ENCODE results near the gene TPPP3. TPM values are rescaled to one million over a fixed set of nuclear protein-coding genes. Genes with fewer than 3 reads are reported as not detected.

TPPP3 gene
- polyA plus RNA-seq, 3 donors, result 63.1 to 123 (median 78.6) TPM

- no peak overlapping the region for H3K27ac Mint-ChIP-seq
- Histone ChIP-seq H3K36me3 (replicated peaks in 1 of 2; ENCODE audit: control insufficient read depth in 1 of 2, insufficient read depth in 2 of 2, low read length in 2 of 2) (no peaks in the 10 kb centered on the region), H3K4me1 (ENCODE audit: control insufficient read depth in 1 of 2, insufficient read depth in 2 of 2, low read length in 2 of 2) (peaks cover 0 to 6% of the 10 kb centered on the region in 2 donors), H3K4me3 (replicated peaks in 1 of 3; ENCODE audit: low read depth in 2 of 3, low read length in 3 of 3) (no peak overlapping the region), H3K9ac (ENCODE audit: insufficient read depth, low read length, poor library complexity, severe bottlenecking) (no peak overlapping the region), H3K27me3 (ENCODE audit: control insufficient read depth in 2 of 2, insufficient read depth in 2 of 2, low read length in 2 of 2) (no peaks in the 10 kb centered on the region), H3K4me2 (replicated peaks; ENCODE audit: extremely low read depth, low read length, poor library complexity, severe bottlenecking) (no peak overlapping the region), H3K79me2 (ENCODE audit: insufficient read depth, low read length) (no peaks in the 10 kb centered on the region), H3K27ac (ENCODE audit: low read depth in 1 of 2, low read length in 2 of 2) (no peak overlapping the region), H3K9me3 (replicated peaks in 1 of 2; ENCODE audit: control insufficient read depth in 1 of 2, insufficient read depth in 1 of 2, low read length in 2 of 2) (no peaks in the 10 kb centered on the region), H4K20me1 (ENCODE audit: insufficient read depth, low read length) (no peaks in the 10 kb centered on the region), H2AFZ (ENCODE audit: insufficient read depth, low read depth, low read length, poor library complexity, severe bottlenecking) (no peak overlapping the region)
- DNase-seq, result no peak
- H3K36me3 Mint-ChIP-seq, result no peaks in the 10 kb centered on the region
- 100% methylated on average over 2 of the region's 4 CpGs for WGBS (ENCODE audit: insufficient coverage)
- TF ChIP-seq, protein P1, sequence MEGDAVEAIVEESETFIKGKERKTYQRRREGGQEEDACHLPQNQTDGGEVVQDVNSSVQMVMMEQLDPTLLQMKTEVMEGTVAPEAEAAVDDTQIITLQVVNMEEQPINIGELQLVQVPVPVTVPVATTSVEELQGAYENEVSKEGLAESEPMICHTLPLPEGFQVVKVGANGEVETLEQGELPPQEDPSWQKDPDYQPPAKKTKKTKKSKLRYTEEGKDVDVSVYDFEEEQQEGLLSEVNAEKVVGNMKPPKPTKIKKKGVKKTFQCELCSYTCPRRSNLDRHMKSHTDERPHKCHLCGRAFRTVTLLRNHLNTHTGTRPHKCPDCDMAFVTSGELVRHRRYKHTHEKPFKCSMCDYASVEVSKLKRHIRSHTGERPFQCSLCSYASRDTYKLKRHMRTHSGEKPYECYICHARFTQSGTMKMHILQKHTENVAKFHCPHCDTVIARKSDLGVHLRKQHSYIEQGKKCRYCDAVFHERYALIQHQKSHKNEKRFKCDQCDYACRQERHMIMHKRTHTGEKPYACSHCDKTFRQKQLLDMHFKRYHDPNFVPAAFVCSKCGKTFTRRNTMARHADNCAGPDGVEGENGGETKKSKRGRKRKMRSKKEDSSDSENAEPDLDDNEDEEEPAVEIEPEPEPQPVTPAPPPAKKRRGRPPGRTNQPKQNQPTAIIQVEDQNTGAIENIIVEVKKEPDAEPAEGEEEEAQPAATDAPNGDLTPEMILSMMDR (IDR thresholded peaks at IDR 0.05), result no peak
- H3K27me3 Mint-ChIP-seq (ENCODE audit: low read depth in 3 of 3), result peaks cover 0 to 3% (median 2%) of the 10 kb centered on the region in 3 donors
- intact Hi-C loops (cut with micrococcal nuclease), result no loop called here
- H3K4me1 Mint-ChIP-seq, result peaks cover 3% of the 10 kb centered on the region
- no peaks in the 10 kb centered on the region for H3K9me3 Mint-ChIP-seq
- no peak overlapping the region for H3K4me3 Mint-ChIP-seq
Observed at GRCh38 chr16:67342616-67343015, 50.7 kb downstream of the TPPP3 start.

GRCh38 chr16:67341250-67341649 is 52.0 kb downstream of the TPPP3 start:
- H3K27me3 ChIP-seq (ENCODE audit: control insufficient read depth in 2 of 2, insufficient read depth in 2 of 2, low read length in 2 of 2), result no peaks in the 10 kb centered on the region
- H3K4me1 ChIP-seq (ENCODE audit: control insufficient read depth in 1 of 2, insufficient read depth in 2 of 2, low read length in 2 of 2), result peaks cover 0 to 6% of the 10 kb centered on the region in 2 donors
- H3K27ac ChIP-seq (ENCODE audit: low read depth in 1 of 2, low read length in 2 of 2), result no peak overlapping the region
- no peaks in the 10 kb centered on the region for H3K36me3 ChIP-seq (replicated peaks in 1 of 2; ENCODE audit: control insufficient read depth in 1 of 2, insufficient read depth in 2 of 2, low read length in 2 of 2)
- no peaks in the 10 kb centered on the region for H3K36me3 Mint-ChIP-seq
- H3K4me1 Mint-ChIP-seq, result peaks cover 3% of the 10 kb centered on the region
- no peak overlapping the region for H2AFZ ChIP-seq (ENCODE audit: insufficient read depth, low read depth, low read length, poor library complexity, severe bottlenecking)
- DNase-seq, result no peak
- H3K9ac ChIP-seq (ENCODE audit: insufficient read depth, low read length, poor library complexity, severe bottlenecking), result no peak overlapping the region
- H3K27ac Mint-ChIP-seq, result no peak overlapping the region
- TF ChIP-seq, protein P1 (IDR thresholded peaks at IDR 0.05), result no peak
- H3K4me2 ChIP-seq (replicated peaks; ENCODE audit: extremely low read depth, low read length, poor library complexity, severe bottlenecking), result no peak overlapping the region
- H3K9me3 ChIP-seq (replicated peaks in 1 of 2; ENCODE audit: control insufficient read depth in 1 of 2, insufficient read depth in 1 of 2, low read length in 2 of 2), result no peaks in the 10 kb centered on the region
- H3K9me3 Mint-ChIP-seq, result no peaks in the 10 kb centered on the region
- intact Hi-C loops (cut with micrococcal nuclease), result no loop called here
- H3K4me3 ChIP-seq (replicated peaks in 1 of 3; ENCODE audit: low read depth in 2 of 3, low read length in 3 of 3), result no peak overlapping the region
- H4K20me1 ChIP-seq (ENCODE audit: insufficient read depth, low read length), result no peaks in the 10 kb centered on the region
- H3K27me3 Mint-ChIP-seq (ENCODE audit: low read depth in 3 of 3), result peaks cover 0 to 3% (median 2%) of the 10 kb centered on the region in 3 donors
- H3K79me2 ChIP-seq (ENCODE audit: insufficient read depth, low read length), result no peaks in the 10 kb centered on the region
- no peak overlapping the region for H3K4me3 Mint-ChIP-seq
- WGBS (ENCODE audit: insufficient coverage), result no CpG with 5 or more reads among the region's 3 CpGs

Small RNA genes lying within 50 kb of the gene (small RNA-seq; reads per million reads assigned to genes)
- not detected for gene RNU1-123P (ENCODE audit: insufficient read length, low read depth)

Other genes with a start within 250 kb of the TPPP3 start
- under 1 TPM; 0.10 to 0.67 (median 0.20) TPM for gene B3GNT9, start 242.5 kb downstream of the TPPP3 start, polyA plus RNA-seq
- gene TRADD, start 233.6 kb downstream of the TPPP3 start, polyA plus RNA-seq, result 10 to 100 TPM; 26.0 to 46.2 (median 35.8) TPM
- gene FBXL8, start 233.5 kb downstream of the TPPP3 start, polyA plus RNA-seq, result 10 to 100 TPM in 1 of 3 donors, 1 to 10 TPM in 2; 3.2 to 27.7 (median 5.2) TPM
- gene HSF4, start 228.8 kb downstream of the TPPP3 start, polyA plus RNA-seq, result 10 to 100 TPM in 1 of 3 donors, not detected in 2; 53.4 TPM
- gene NOL3, start 223.0 kb downstream of the TPPP3 start, polyA plus RNA-seq, result 10 to 100 TPM in 1 of 3 donors, 1 to 10 TPM in 2; 2.7 to 17.0 (median 3.8) TPM
- 10 to 100 TPM in 1 of 3 donors, under 1 TPM in 2; 0.58 to 43.3 (median 0.99) TPM for gene MATCAP1, start 209.5 kb downstream of the TPPP3 start, polyA plus RNA-seq
- 1 to 10 TPM; 2.8 to 3.7 (median 3.0) TPM for gene EXOC3L1, start 203.4 kb downstream of the TPPP3 start, polyA plus RNA-seq
- 100 to 1,000 TPM in 1 of 3 donors, 10 to 100 TPM in 2; 53.1 to 191 (median 61.5) TPM for gene E2F4, start 201.3 kb downstream of the TPPP3 start, polyA plus RNA-seq
- gene ELMO3, start 194.4 kb downstream of the TPPP3 start, polyA plus RNA-seq, result 1 to 10 TPM in 1 of 3 donors, under 1 TPM in 1, not detected in 1; 0.15 to 7.0 TPM
- 100 to 1,000 TPM in 2 of 3 donors, 10 to 100 TPM in 1; 45.4 to 130 (median 117) TPM for gene TMEM208, start 166.4 kb downstream of the TPPP3 start, polyA plus RNA-seq
- gene FHOD1, start 146.0 kb downstream of the TPPP3 start, polyA plus RNA-seq, result 100 to 1,000 TPM in 1 of 3 donors, 1 to 10 TPM in 2; 5.1 to 152 (median 5.5) TPM
- 1 to 10 TPM in 1 of 3 donors, not detected in 2; 1.0 TPM for gene SLC9A5, start 144.5 kb downstream of the TPPP3 start, polyA plus RNA-seq
- gene PLEKHG4, start 114.0 kb downstream of the TPPP3 start, polyA plus RNA-seq, result 1 to 10 TPM in 2 of 3 donors, under 1 TPM in 1; 0.79 to 3.2 (median 3.0) TPM
- not detected for gene KCTD19, start 66.8 kb downstream of the TPPP3 start, polyA plus RNA-seq
- gene LRRC36, start 66.7 kb downstream of the TPPP3 start, polyA plus RNA-seq, result 1 to 10 TPM in 2 of 3 donors, under 1 TPM in 1; 0.65 to 3.2 (median 1.8) TPM
- 10 to 100 TPM in 1 of 3 donors, 1 to 10 TPM in 2; 3.3 to 14.2 (median 6.0) TPM for gene ZDHHC1, start 23.0 kb upstream of the TPPP3 start, polyA plus RNA-seq
- gene HSD11B2, start 37.6 kb upstream of the TPPP3 start, polyA plus RNA-seq, result not detected
- 100 to 1,000 TPM; 354 to 687 (median 631) TPM for gene ATP6V0D1, start 87.7 kb upstream of the TPPP3 start, polyA plus RNA-seq
- under 1 TPM in 2 of 3 donors, not detected in 1; 0.32 to 0.54 TPM for gene AGRP, start 90.0 kb upstream of the TPPP3 start, polyA plus RNA-seq
- gene RIPOR1, start 135.3 kb upstream of the TPPP3 start, polyA plus RNA-seq, result 100 to 1,000 TPM in 1 of 3 donors, 10 to 100 TPM in 1, 1 to 10 TPM in 1; 8.6 to 115 (median 17.5) TPM
- gene CTCF, start 169.0 kb upstream of the TPPP3 start, polyA plus RNA-seq, result 10 to 100 TPM in 2 of 3 donors, 1 to 10 TPM in 1; 8.4 to 29.9 (median 17.7) TPM